ENCODE measurements around the gene GAST.

GRCh38 chr17:41689497-41690299 lies 22.4 kb upstream of the GAST start:
- TF ChIP-seq, protein P1, sequence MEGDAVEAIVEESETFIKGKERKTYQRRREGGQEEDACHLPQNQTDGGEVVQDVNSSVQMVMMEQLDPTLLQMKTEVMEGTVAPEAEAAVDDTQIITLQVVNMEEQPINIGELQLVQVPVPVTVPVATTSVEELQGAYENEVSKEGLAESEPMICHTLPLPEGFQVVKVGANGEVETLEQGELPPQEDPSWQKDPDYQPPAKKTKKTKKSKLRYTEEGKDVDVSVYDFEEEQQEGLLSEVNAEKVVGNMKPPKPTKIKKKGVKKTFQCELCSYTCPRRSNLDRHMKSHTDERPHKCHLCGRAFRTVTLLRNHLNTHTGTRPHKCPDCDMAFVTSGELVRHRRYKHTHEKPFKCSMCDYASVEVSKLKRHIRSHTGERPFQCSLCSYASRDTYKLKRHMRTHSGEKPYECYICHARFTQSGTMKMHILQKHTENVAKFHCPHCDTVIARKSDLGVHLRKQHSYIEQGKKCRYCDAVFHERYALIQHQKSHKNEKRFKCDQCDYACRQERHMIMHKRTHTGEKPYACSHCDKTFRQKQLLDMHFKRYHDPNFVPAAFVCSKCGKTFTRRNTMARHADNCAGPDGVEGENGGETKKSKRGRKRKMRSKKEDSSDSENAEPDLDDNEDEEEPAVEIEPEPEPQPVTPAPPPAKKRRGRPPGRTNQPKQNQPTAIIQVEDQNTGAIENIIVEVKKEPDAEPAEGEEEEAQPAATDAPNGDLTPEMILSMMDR (IDR thresholded peaks at IDR 0.05): peak; percentile 40 to 84 (median 58)
- no peak for TF ChIP-seq POLR2A (IDR thresholded peaks at IDR 0.05)

Measured in esophagus squamous epithelium (tissue), 4 donors.